ENCODE results near the gene SAMSN1.
"Not testable (repeated sequence)": the region's sequence is repeated elsewhere in the genome, so short reads cannot be mapped to it uniquely, and the experiment has no call there.

SAMSN1 gene

DNA sequence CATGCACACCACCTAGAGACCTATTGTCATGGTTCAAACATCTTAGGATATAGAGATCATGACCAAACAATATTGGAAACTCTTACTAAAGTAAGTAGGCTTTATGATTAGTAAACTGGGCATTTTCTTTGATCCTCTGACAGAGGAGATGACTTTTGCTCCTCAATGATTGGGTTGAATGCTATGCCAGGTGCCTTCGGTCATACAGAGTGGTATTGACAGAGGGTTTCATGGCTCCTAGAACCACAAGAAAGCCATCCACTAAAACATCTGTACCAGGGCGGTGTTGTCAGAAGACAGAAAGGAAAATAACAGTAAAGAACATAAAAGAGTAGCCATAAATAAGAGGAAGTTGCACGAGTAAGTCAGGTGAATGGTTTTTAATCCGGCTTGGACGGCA lies 20.8 kb upstream of the SAMSN1 start:
- DNase-seq (ENCODE audit: low read depth in 2 of 3, low spot score in 1 of 3), result no peak

- DNase-seq (ENCODE audit: low read depth in 2 of 3, low spot score in 1 of 3), result no peak
Measured at GRCh38 chr21:14562959-14563358, 16.8 kb upstream of the SAMSN1 start.

DNA sequence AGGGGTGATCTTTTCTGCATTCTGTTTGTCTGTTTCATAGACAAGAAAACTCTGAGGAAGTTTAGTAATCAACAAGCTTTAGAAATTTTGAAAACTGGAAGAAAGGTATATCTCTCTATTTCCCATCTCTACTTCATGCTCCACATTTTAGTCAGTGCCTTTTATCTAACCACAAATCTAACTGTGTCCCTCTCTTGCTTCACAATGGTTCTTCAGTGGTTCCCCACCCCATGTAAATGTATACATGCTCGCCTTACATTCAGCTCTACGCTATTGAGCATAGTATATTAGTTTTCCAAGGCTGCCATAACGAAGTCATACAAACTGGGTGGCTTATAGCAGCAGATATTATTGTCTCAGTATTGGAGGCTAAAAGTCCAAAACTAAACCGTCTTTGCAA lies 14.4 kb upstream of the SAMSN1 start:
- DNase-seq (ENCODE audit: low read depth in 2 of 3, low spot score in 1 of 3), result no peak

DNA sequence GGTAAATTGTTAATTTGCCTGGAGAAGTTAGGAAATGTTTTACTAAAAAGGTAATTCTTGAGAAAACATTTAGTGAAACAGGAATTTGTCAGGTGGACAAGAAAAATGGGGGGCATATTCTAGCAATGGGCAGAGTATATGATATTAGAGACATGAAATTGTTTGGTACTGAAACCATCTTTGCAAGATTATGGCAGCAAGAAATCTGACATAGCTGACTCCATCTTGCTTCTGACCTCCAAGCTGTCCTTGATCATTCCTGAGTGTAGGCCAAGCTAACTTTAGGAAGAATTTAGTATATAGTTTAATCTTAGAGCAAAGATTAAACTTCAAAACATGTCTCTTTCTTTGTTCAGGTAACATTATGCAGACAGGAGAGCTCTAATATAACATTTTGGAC lies 14.0 kb upstream of the SAMSN1 start:
- no peak for DNase-seq (ENCODE audit: low read depth in 2 of 3, low spot score in 1 of 3)

DNA sequence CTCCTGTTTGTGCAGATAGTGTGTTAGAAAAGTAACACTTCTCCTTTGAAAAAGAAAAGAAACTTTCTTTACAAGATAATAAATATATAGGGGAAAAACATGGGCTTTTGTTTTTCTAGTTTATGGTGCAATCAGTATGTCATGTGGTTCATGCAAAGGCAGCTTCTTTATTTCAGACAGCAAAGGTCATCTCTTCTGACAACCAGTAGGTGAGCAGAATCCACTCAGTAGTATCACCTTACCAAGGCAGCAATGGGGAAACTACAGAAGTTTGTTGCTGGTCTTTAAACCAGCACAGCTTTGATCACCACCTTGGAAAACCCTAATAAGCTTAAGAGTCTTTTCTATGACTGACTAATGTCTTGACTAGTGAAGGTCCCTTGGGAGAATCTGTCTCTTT lies 13.0 kb upstream of the SAMSN1 start:
- no peak for DNase-seq (ENCODE audit: low read depth in 2 of 3, low spot score in 1 of 3)

- DNase-seq (ENCODE audit: low read depth in 2 of 3, low spot score in 1 of 3), result no peak
Measured at GRCh38 chr21:14557413-14557812, 11.3 kb upstream of the SAMSN1 start.

GRCh38 chr21:14554948-14555347 lies 8.8 kb upstream of the SAMSN1 start:
- no peak for DNase-seq (ENCODE audit: low read depth in 2 of 3, low spot score in 1 of 3)

GRCh38 chr21:14553422-14553821 lies 7.3 kb upstream of the SAMSN1 start:
- no peak for DNase-seq (ENCODE audit: low read depth in 2 of 3, low spot score in 1 of 3)

DNA sequence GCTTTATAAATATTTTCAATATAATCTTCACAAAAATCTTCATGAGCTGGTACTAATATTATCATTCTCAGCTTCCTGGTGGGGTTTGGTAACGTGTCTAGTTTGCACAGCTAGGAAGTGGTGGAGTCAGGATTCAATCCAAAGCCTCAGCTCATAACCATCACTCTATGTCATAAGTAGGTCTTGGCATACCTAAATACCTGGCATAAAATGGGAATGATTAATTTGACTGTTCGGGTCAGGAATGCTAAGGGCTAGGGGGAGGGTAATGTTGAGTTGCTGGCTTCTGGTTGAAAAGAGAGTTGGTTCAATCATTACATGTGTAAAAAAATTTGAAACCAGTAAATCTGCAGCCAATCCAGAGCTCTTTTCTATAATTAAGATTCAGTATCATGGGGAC lies 5.6 kb upstream of the SAMSN1 start:
- no peak for DNase-seq (ENCODE audit: low read depth in 2 of 3, low spot score in 1 of 3)

GRCh38 chr21:14550135-14550534 lies 4.0 kb upstream of the SAMSN1 start:
- DNase-seq (ENCODE audit: low read depth in 2 of 3, low spot score in 1 of 3), result no peak

DNA sequence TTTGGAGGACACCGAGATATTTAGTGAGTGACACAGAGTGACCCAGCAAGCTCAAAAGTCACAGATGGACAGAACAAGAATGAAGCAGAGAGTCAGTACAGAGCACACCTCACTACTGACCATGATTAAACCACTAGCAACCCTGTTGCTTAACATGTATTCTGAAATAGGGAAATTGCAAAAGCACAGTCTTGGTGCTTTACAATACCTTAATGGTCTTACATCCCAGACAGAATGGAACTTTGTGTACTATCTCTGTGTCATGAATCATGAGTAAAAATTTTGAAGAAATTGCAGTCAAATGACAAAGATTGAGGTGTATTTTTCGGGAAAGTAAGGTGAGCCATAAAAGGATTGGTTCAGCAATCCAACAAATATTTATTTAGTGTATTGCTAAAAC lies 2.7 kb upstream of the SAMSN1 start:
- DNase-seq (ENCODE audit: low read depth in 2 of 3, low spot score in 1 of 3), result no peak

GRCh38 chr21:14547834-14548513 lies 1.9 kb upstream of the SAMSN1 start:
- DNase-seq (ENCODE audit: low read depth in 2 of 3, low spot score in 1 of 3), result no peak

DNA sequence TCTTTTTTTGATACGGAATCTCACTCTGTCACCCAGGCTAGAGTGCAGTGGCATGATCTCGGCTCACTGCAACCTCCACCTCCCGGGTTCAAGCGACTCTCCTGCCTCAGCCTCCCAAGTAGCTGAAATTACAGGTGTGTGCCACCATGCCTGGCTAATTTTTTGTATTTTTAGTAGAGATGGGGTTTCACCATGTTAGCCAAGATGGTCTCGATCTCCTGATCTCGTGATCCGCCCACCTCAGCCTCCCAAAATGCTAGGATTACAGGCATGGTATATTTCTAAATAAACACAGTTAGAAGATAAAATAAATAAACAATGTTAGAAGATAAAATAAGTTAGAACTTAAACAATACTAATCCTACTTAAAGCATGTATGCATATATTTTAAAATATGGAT lies 604 bp upstream of the SAMSN1 start:
- DNase-seq (ENCODE audit: low read depth in 2 of 3, low spot score in 1 of 3), result not testable (repeated sequence)

DNA sequence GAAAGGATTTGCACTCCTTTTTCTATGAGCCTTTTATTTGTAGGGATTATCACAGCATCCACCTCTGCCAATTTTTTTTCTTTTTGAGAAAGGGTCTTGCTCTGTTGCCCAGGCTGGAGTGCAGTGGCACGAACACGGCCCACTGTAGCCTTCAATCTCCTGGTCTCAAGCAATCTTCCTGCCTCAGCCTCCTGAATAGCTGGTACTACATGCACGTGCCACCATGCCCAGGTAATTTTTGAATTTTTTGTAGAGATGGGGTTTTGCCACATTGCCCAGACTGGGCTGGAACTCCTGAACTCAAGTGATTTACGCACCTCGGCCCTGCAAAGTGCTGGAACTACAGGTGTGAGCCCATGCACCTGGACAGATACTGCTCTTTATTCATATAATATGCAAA lies 2.1 kb downstream of the SAMSN1 start:
- DNase-seq (ENCODE audit: low read depth in 2 of 3, low spot score in 1 of 3), result no peak

- DNase-seq (ENCODE audit: low read depth in 2 of 3, low spot score in 1 of 3), result no peak
Measured at GRCh38 chr21:14542638-14543037, 3.5 kb downstream of the SAMSN1 start.

DNA sequence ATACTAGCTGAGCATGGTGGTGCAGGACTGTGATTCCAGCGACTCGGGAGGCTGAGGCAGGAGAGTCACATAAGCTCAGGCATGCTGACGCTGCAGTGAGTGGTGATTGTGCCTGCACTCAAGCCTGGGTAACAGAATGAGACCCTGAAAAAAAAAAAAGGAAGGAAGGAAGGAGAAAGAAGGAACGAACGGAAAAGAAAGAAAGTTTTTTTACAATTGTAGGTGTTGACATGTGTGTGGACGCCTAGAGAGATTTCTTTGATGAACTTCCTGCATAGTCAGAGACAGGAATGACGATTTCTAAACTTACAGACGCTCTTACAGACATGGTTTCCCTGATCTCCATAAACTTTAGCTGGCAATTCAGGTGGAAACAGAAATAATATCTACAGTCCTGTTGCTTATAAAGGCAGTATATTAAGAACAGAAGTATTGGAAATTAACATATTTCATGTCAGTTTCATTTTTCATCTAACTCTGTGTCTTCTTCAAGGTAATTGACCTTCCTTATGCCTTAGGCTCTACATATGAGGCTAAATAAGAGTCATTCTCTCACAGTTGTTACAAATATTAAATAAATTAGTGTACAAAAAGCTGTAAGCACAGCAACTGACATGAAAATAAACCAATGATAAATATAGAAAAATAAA lies 4.1 kb downstream of the SAMSN1 start:
- DNase-seq (ENCODE audit: low read depth in 2 of 3, low spot score in 1 of 3), result no peak

GRCh38 chr21:14538483-14538882 lies 7.6 kb downstream of the SAMSN1 start:
- DNase-seq (ENCODE audit: low read depth in 2 of 3, low spot score in 1 of 3), result no peak

GRCh38 chr21:14536929-14537328 lies 9.2 kb downstream of the SAMSN1 start:
- DNase-seq (ENCODE audit: low read depth in 2 of 3, low spot score in 1 of 3), result no peak

GRCh38 chr21:14535702-14536101 lies 10.4 kb downstream of the SAMSN1 start:
- no peak for DNase-seq (ENCODE audit: low read depth in 2 of 3, low spot score in 1 of 3)

GRCh38 chr21:14533499-14534428 lies 12.4 kb downstream of the SAMSN1 start:
- no peak for DNase-seq (ENCODE audit: low read depth in 2 of 3, low spot score in 1 of 3)

DNA sequence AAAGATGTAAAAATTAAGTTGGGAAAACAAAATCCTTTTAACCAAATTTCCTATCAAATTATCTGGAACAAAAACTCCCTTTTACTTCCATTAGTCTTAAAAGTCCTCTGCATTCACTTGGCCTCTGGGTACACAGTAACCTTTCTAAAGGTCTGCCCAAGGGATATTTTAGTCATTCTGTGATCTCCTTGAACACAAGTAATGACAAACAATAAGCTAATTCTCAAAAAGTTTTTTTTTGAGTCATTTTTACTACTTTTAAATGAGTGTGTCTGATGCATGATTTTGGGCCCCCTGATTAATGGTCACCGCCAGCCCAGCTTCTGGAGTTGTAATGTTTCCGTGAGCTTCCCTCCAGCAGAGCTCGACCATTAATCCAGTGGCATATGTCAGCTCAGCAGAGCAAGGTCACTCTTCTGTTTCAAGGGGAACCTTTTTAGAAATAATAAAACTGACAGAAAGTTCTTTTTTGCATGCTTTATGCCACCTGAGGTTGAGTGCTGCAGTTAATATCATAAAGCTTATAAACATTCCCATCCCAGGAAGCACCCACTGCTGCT lies 14.3 kb downstream of the SAMSN1 start:
- DNase-seq (ENCODE audit: low read depth in 2 of 3, low spot score in 1 of 3), result no peak

- no peak for DNase-seq (ENCODE audit: low read depth in 2 of 3, low spot score in 1 of 3)
Measured at GRCh38 chr21:14530592-14530991, 15.5 kb downstream of the SAMSN1 start.

Measured in stimulated activated CD4-positive, alpha-beta T cell treated with anti-CD3 and anti-CD28 coated beads, Interleukin-12 subunit alpha, Interleukin-12 subunit beta, amount 100 ng/mL, for 48 hours (primary cell).